C4-2B (cell line): Measurements from ENCODE around the gene PCYT1A.

ENCODE experiments used
- ZFX ChIP-seq: fragments of 450-650 bp; IDR thresholded peaks from 2 replicates; pipeline ENCODE4 v1.6.1; 2017
- TF ChIP-seq, protein P1 (sequence below): fragments of 450-650 bp; conservative IDR thresholded peaks from 2 replicates; pipeline ENCODE4 v1.5.1; 2017; ENCODE audit warnings: mild to moderate bottlenecking

DNA sequence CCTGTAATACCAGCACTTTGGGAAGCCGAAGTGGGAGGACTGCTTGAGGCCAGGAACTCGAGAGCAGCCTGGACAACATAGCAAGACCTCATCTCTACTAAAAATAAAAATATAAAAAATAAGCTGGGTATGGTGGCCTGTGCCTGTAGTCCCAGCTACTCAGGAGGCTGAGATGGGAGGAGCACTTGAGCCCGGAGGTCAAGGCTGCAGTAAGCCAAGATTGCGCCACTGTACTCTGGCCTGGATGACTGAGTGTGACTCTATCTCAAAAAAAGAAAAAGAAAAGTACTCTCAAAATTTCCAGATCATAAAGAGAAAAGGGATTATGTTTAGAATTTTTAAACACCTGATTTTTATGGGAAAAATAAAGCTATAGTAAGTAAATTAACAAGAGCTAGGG lies 47.1 kb downstream of the PCYT1A start:
- TF ChIP-seq, protein P1, sequence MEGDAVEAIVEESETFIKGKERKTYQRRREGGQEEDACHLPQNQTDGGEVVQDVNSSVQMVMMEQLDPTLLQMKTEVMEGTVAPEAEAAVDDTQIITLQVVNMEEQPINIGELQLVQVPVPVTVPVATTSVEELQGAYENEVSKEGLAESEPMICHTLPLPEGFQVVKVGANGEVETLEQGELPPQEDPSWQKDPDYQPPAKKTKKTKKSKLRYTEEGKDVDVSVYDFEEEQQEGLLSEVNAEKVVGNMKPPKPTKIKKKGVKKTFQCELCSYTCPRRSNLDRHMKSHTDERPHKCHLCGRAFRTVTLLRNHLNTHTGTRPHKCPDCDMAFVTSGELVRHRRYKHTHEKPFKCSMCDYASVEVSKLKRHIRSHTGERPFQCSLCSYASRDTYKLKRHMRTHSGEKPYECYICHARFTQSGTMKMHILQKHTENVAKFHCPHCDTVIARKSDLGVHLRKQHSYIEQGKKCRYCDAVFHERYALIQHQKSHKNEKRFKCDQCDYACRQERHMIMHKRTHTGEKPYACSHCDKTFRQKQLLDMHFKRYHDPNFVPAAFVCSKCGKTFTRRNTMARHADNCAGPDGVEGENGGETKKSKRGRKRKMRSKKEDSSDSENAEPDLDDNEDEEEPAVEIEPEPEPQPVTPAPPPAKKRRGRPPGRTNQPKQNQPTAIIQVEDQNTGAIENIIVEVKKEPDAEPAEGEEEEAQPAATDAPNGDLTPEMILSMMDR = no peak
- no peak for TF ChIP-seq ZFX
